Caki2 (cell line): ENCODE measurements around the gene TMEM229B. TPM values are rescaled to one million over a fixed set of nuclear protein-coding genes. Genes with fewer than 3 reads are reported as not detected.

Experiments
- DNase-seq: peaks from one replicate; pipeline ENCODE4 v3.0.0-alpha.2; 2015; ENCODE audit warnings: low read depth
- in situ Hi-C: cut with HindIII; loops from 2 replicates; pipeline ENCODE4 v1.10.0; 2016; ENCODE audit warnings: low sequenced_read_pairs, low pct_unique_long_range_greater_than_20kb, mixed read lengths
- total RNA-seq: library from RNA; depleted of rRNA; stranded (reverse); fragments of >200 nt; shearing (Covaris generic); gene quantifications from 2 replicates; pipeline ENCODE4 v1.2.3, GENCODE V29; 2014; ENCODE audit warnings: low replicate concordance; rRNA removed

The TMEM229B gene
- not detected in 2 replicates for total RNA-seq

- in situ Hi-C loops = no loop called here
- no peak for DNase-seq
Measured at GRCh38 chr14:67487937-67488893, at the start of gene TMEM229B. Gene TMEM229B (minus strand): TSS chr14:67488721. CDS start chr14:67473923, 14,798 bp downstream.

GRCh38 chr14:67537736-67538135 is 49.2 kb upstream of the TMEM229B start:
- DNase-seq = no peak

GRCh38 chr14:67536087-67536486 is 47.6 kb upstream of the TMEM229B start:
- no peak for DNase-seq
- in situ Hi-C loops = no loop called here

More at GRCh38 chr14:67537736-67538135, 49.2 kb upstream of the TMEM229B start:
- in situ Hi-C loops = no loop called here

GRCh38 chr14:67533754-67534085 is 45.2 kb upstream of the TMEM229B start:
- no peak for DNase-seq
- in situ Hi-C loops = no loop called here

- peak; percentile 72 for DNase-seq
- in situ Hi-C loops = no loop called here
Measured at GRCh38 chr14:67532998-67533753, 44.7 kb upstream of the TMEM229B start, which contains the start of gene PLEKHH1. Gene PLEKHH1 (plus strand): TSS chr14:67533290. CDS start chr14:67541868, 8,578 bp downstream.

- in situ Hi-C loops = no loop called here
- DNase-seq = no peak
Measured at GRCh38 chr14:67532606-67532997, 44.1 kb upstream of the TMEM229B start.

DNA sequence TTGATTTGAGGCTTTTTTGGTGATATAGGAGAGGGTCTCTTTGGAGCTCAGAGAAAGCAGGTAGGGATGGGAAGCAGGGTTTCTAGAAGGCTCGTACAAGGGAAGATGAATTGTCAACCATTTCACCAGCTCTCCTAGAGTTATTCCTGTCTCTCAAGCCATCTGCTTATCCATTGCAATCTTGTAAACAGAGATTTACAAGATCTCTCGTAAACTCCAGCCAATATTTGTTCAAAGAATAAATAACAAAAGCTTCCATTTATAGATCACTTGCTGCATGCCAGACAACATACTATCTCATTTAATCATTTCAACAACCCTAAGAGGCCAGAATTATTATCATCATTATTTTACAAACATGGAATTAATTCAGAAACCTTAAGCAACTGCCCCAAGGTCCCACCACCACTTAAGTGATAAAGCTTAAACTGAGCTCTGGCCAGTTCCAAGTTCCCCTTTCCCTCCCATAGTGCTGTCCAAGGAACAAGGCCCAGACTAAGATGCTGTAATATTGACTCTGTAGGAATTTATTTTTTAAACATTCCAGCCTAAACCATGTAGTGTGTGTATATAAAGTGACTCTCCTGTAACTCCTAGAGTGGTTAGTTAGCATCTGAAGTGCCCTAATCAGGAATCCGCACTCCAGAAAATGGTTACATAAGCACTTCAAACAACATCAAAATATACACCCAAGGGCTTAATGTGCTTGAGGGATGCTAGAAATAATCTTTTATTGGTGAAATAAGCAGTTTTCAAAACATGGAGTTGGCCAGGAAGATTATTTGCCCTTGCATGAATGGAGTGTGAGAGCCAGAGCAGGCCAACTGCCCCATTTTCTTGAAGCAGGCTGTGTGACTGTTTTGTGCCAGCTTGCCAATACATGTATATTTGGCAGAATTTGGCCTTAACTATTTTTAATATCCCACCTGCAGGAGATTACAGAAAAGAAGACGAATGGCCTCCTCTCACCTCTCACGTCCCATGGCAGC is 41.7 kb upstream of the TMEM229B start:
- in situ Hi-C loops = no loop called here
- no peak for DNase-seq

GRCh38 chr14:67528276-67528675 is 39.8 kb upstream of the TMEM229B start:
- in situ Hi-C loops = no loop called here

DNA sequence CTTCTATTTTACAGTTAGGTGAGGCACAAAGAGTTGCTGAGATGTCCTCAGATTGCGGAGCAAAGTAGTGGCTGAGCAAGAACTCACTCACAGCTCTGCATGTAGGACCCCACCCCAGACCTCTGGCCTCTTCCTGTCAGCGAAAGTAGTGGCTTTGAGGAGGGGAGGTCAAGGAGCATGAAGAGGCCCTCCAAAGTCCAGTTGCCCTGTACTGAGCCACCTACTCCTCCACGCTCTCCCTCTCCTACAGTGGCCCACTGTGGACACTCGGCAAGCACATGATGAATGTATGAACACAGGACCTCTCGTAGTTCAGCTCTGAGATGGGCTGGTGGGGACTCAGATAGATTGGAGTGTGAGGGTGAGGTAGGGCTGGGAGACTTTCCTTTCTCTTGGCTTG is 39.2 kb upstream of the TMEM229B start:
- in situ Hi-C loops = no loop called here
- DNase-seq = no peak

More at GRCh38 chr14:67528276-67528675, 39.8 kb upstream of the TMEM229B start:
- no peak for DNase-seq

DNA sequence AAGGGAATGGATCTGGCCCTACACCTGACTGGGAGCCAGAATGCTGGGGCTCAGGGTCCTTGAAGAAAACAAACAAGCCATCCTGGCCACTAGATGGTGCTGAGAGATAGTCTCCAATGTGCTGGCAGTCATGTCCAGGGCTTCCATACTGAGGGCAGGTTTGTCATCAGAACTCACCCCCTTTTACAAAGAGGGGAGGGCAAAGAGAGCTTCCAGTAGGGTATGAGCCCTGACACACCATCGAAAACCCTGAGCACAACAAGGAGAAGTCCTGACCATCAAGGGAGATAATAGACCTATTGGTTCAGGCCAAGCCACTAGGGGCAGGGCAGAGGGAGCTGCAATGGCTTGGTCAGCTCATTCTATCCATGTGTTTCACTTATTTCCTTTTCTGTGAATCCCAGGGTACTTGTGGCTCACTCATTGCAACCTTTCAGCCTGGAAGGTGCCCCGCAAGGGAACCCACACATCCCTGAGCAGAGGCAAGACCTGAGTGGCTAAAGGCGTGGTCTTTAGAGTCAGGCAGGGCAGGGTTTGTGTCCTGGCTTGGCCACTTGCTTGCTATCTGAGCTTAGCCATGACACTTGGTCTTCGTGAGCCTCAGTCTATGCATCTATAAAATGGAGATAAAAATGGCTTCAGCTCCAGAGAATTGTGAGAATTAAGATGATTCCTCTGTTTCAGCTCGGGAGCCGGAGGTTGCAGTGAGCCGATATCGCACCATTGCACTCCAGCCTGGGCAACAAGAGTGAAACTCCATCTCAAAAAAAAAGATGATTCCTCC is 38.3 kb upstream of the TMEM229B start:
- in situ Hi-C loops = no loop called here
- DNase-seq = peak; percentile 63

DNA sequence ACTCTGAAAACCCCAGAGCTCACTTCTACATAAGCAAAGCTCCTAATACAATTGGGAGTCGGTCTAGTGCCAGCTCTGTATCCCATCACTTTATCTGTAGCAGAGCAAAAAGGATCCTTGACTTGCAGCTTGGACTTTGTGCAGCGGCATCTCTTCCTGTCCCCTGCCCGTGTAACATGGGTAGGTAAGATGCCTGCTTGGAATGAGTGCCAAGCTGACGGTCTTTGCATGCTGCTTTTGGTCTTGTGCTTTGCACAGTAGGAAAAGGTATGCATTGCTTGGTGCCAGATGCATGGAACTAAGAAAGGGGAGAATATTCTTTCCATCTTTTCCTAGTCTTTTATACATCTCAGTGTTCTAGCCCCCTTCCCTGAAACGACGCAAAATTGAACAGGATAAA is 37.7 kb upstream of the TMEM229B start:
- in situ Hi-C loops = no loop called here
- no peak for DNase-seq

GRCh38 chr14:67525389-67525788 is 36.9 kb upstream of the TMEM229B start:
- DNase-seq = no peak
- in situ Hi-C loops = no loop called here

GRCh38 chr14:67524634-67524963 is 36.1 kb upstream of the TMEM229B start:
- DNase-seq = no peak
- in situ Hi-C loops = no loop called here

DNA sequence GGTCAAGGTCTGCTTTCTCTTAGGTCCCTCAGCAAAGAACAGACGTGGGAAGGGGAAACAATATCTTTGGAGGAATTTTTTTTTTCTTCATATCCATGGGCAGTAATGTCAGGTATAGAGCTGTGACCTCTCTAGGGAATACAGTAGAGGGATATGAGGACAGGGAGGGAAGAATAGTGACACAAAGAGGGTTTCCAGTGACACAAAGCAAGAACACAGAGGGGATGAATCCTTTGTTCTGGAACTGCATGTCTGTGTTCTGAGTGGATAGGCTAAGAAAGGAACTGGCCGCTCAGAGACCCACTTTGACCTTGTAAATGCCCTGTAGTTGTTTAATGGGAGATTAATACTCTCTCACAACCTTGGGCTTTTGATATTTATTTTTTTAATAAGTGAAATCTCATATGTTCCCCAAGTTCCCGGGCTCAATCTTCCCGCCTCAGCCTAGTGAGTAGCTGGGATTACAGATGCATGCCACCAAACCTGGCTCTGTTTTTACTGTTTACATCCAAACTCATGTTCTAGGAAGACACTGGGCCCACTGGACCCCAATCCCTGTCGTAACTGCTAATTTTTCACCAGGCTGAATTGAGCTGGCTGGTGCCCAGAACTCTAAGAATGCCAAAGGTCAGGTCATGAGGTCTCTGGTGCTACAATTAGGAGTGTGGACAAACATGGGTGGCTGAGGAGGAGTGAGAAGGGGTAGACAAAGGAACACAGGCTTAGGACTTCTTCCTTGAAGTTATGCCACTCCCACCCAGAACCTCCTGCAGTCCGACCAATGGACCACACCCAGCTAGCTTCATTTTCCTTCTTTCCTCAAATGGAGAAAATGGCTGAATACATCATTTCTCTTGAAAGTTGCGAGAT is 35.5 kb upstream of the TMEM229B start:
- in situ Hi-C loops = no loop called here
- DNase-seq = no peak

GRCh38 chr14:67522270-67522669 is 33.7 kb upstream of the TMEM229B start:
- in situ Hi-C loops = no loop called here

DNA sequence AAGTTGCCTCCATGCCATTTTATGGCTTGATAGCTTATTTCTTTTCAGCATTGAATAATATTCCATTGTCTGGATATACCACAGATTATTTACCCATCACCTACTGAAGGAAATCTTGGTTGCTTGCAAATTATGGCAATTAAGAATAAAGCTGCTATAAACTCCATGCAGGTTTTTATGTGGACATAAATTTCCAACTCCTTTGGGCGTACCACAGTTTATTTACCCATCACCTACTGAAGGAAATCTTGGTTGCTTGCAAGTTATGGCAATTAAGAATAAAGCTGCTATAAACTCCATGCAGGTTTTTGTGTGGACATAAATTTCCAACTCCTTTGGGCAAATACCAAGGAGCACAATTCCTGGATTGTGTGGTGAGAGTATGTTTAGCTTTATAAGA is 32.0 kb upstream of the TMEM229B start:
- no peak for DNase-seq
- in situ Hi-C loops = no loop called here

More at GRCh38 chr14:67522270-67522669, 33.7 kb upstream of the TMEM229B start:
- no peak for DNase-seq
